K562 (cell line): ENCODE results near the gene PCSK6. TPM values are rescaled to one million over a fixed set of nuclear protein-coding genes. Genes with fewer than 3 reads are reported as not detected.

ENCODE experiments used
- ATAC-seq: fragments of 200-7000 bp; cut with Tn5 transposase; 3 replicates; pipeline ENCODE4 v1.9.1; 2020; ENCODE audit warnings: moderate library complexity
- BruUV-seq: library from RNA; stranded (reverse); fragments of 400-500 nt; replicated peaks from 2 replicates; lab custom pipeline; 2021; lab: Mats Ljungman, UMichigan
- CTCF ChIA-PET: fragments of 300-600 bp; formaldehyde crosslinking; extraction: SDS; loops from one replicate; lab custom pipeline; 2021; ENCODE audit warnings: low intra/inter-chr PET ratio; lab: Yijun Ruan, JAX
- POLR2A ChIA-PET: fragments of 300-600, 350-650 bp; sonication (Branson Sonifier 250); formaldehyde crosslinking; extraction: SDS; loops from one replicate; lab custom pipeline; 2021; ENCODE audit warnings: antibody characterized with exemption, inconsistent platforms; lab: Yijun Ruan, JAX
- DNase-seq, 4 experiments: peaks; one replicate each; pipeline versions ENCODE4 v3.0.0 to v3.0.0-alpha.2; 2011 to 2018; ENCODE audit warnings: low spot score in 3 of 4, mixed read lengths in 3 of 4; ENCODE audit errors: extremely low read depth in 1 of 4
- FAIRE-seq: peaks from 2 replicates; lab custom pipeline; 2011; peaks lifted over from hg19 to GRCh38; lab: Jason Lieb, UNC
- H2AFZ ChIP-seq: 2 replicates; pipeline ENCODE4 v1.6.0; 2011; ENCODE audit warnings: low read depth, low read length, control low read depth, inconsistent platforms
- H3K27ac ChIP-seq: fragments of 200-600 bp; 3 replicates; pipeline ENCODE4 v1.8.0; 2011; ENCODE audit warnings: low read depth, mild to moderate bottlenecking, control low read depth, inconsistent platforms, low read length, moderate library complexity, mixed read lengths; ENCODE audit errors: extremely low read depth
- H3K27me3 ChIP-seq, 2 experiments: fragments of 300-600 bp in 1 of 2; 2 replicates in 1 of 2; 3 replicates in 1 of 2; pipeline versions ENCODE4 v1.6.0 to v1.8.0; 2011; ENCODE audit warnings: inconsistent platforms in 2 of 2, low read length in 2 of 2, mild to moderate bottlenecking in 1 of 2, mixed read lengths in 1 of 2, moderate library complexity in 1 of 2; ENCODE audit not compliant: control insufficient read depth in 2 of 2, insufficient read depth in 2 of 2
- H3K36me3 ChIP-seq: fragments of 300-600 bp; 3 replicates; pipeline ENCODE4 v1.8.0; 2011; ENCODE audit warnings: mild to moderate bottlenecking, low read length, inconsistent platforms; ENCODE audit not compliant: control insufficient read depth, insufficient read depth
- H3K4me1 ChIP-seq, 2 experiments: fragments of 200-600 bp in 1 of 2; replicated peaks in 1 of 2; 2 replicates in 1 of 2; 3 replicates in 1 of 2; pipeline versions ENCODE4 v1.5.1 to v1.8.0; 2011; ENCODE audit warnings: inconsistent platforms in 2 of 2, low read length in 2 of 2, mild to moderate bottlenecking in 1 of 2, mixed read lengths in 1 of 2, moderate library complexity in 1 of 2; ENCODE audit not compliant: control insufficient read depth in 2 of 2, insufficient read depth in 2 of 2
- H3K4me2 ChIP-seq: 2 replicates; pipeline ENCODE4 v1.6.1; 2011; ENCODE audit warnings: low read length, control low read depth, inconsistent platforms, mixed read lengths; ENCODE audit not compliant: insufficient read depth
- H3K4me3 ChIP-seq: fragments of 200-600 bp; sonication (generic), shearing (Covaris generic); 2 replicates; pipeline ENCODE4 v1.5.1; 2016; ENCODE audit warnings: control low read depth, inconsistent platforms
- H3K79me2 ChIP-seq: fragments of 200-600 bp; 3 replicates; pipeline ENCODE4 v1.8.0; 2011; ENCODE audit warnings: low read length, inconsistent platforms; ENCODE audit not compliant: control insufficient read depth, insufficient read depth
- H3K9ac ChIP-seq, 2 experiments: 2 replicates each; pipeline versions ENCODE4 v1.6.0 to v1.6.1; 2011; ENCODE audit warnings: low read depth in 2 of 2, low read length in 2 of 2, control low read depth in 1 of 2, inconsistent platforms in 1 of 2, mild to moderate bottlenecking in 1 of 2, mixed read lengths in 1 of 2; ENCODE audit not compliant: insufficient read depth in 1 of 2
- H3K9me1 ChIP-seq: one replicate; pipeline ENCODE4 v1.6.0; 2011; ENCODE audit warnings: inconsistent platforms, mild to moderate bottlenecking, low read length, moderate library complexity; ENCODE audit not compliant: control insufficient read depth, insufficient read depth
- H3K9me3 ChIP-seq: replicated peaks from 2 replicates; pipeline ENCODE4 v1.5.1; 2011; ENCODE audit warnings: low read depth, low read length, inconsistent platforms; ENCODE audit not compliant: control insufficient read depth, insufficient read depth
- H4K20me1 ChIP-seq: replicated peaks from 2 replicates; pipeline ENCODE4 v1.6.1; 2011; ENCODE audit warnings: low read length, inconsistent platforms, mixed read lengths; ENCODE audit not compliant: control insufficient read depth, insufficient read depth
- CHD1 ChIP-seq: fragments of 200-600 bp; sonication (generic); IDR thresholded peaks from one replicate; pipeline ENCODE4 v1.6.1; 2012; ENCODE audit warnings: mild to moderate bottlenecking, moderate library complexity, low read length, inconsistent platforms
- E2F3 ChIP-seq: fragments of 250-450 bp; sonication (Bioruptor Pico); IDR thresholded peaks from 2 replicates; pipeline ENCODE4 v1.4.0; 2020; ENCODE audit warnings: mild to moderate bottlenecking
- FOXJ2 ChIP-seq: fragments of 200-800 bp; sonication (Bioruptor generic); IDR thresholded peaks from 2 replicates; pipeline ENCODE4 v1.6.1; 2016; ENCODE audit warnings: missing genetic modification characterization, missing compliant biosample characterization
- FOXP1 ChIP-seq: sonication (generic); formaldehyde crosslinking; IDR thresholded peaks from 2 replicates; pipeline ENCODE4 v1.8.0; 2022; ENCODE audit warnings: mild to moderate bottlenecking, missing genetic modification reagents
- KDM2B ChIP-seq: fragments of 250-450 bp; sonication (Bioruptor Pico); IDR thresholded peaks from 2 replicates; pipeline ENCODE4 v1.8.0; 2021; ENCODE audit warnings: mild to moderate bottlenecking, moderate library complexity
- MCM2 ChIP-seq: fragments of 450-650 bp; IDR thresholded peaks from 2 replicates; pipeline ENCODE4 v1.6.1; 2017; ENCODE audit warnings: low read depth, mild to moderate bottlenecking
- POLR2AphosphoS2 ChIP-seq: IDR thresholded peaks from 2 replicates; pipeline ENCODE4 v1.6.1; 2012; ENCODE audit warnings: low read length, improper control_type of control experiment
- SREBF2 ChIP-seq: sonication (generic); formaldehyde crosslinking; IDR thresholded peaks from 2 replicates; pipeline ENCODE4 v1.4.0; 2020; ENCODE audit warnings: mild to moderate bottlenecking, missing genetic modification reagents
- TEAD4 ChIP-seq, 2 experiments: sonication (generic) in 1 of 2; formaldehyde crosslinking in 1 of 2; IDR thresholded peaks; 2 replicates each; pipeline versions ENCODE4 v1.6.1 to v1.8.0; 2012 to 2022; ENCODE audit warnings: borderline replicate concordance in 1 of 2, inconsistent platforms in 1 of 2, low read length in 1 of 2, mild to moderate bottlenecking in 1 of 2, missing genetic modification reagents in 1 of 2
- YY1 ChIP-seq, 3 experiments: IDR thresholded peaks; 2 replicates each; pipeline ENCODE4 v1.6.1; 2011; ENCODE audit warnings: low read length in 2 of 3, mild to moderate bottlenecking in 2 of 3, moderate library complexity in 2 of 3, borderline replicate concordance in 1 of 3, control low read depth in 1 of 3, low read depth in 1 of 3; ENCODE audit not compliant: insufficient read depth in 3 of 3, insufficient replicate concordance in 2 of 3, control insufficient read depth in 1 of 3, insufficient read length in 1 of 3; ENCODE audit errors: extremely low read depth in 1 of 3
- ZNF408 ChIP-seq: fragments of 250-450 bp; sonication (Bioruptor Pico); IDR thresholded peaks from 2 replicates; pipeline ENCODE4 v1.4.0; 2020; ENCODE audit warnings: low read depth, mild to moderate bottlenecking, moderate library complexity
- ZNF431 ChIP-seq: sonication (generic); formaldehyde crosslinking; IDR thresholded peaks from 2 replicates; pipeline ENCODE4 v1.8.0; 2022; ENCODE audit warnings: mild to moderate bottlenecking, missing genetic modification reagents
- ZNF717 ChIP-seq: fragments of 250-450 bp; sonication (Bioruptor Pico); IDR thresholded peaks from 2 replicates; pipeline ENCODE4 v1.5.0; 2021
- WGBS: fragments of 100-300 bp; shearing (Covaris generic); methylation state at CpG from one replicate; pipeline ENCODE4 v1.1.6; 2016; ENCODE audit warnings: low coverage, mixed read lengths; ENCODE audit not compliant: insufficient coverage; ENCODE audit errors: missing lambda C conversion rate; 5-methylcytosine and 5-hydroxymethylcytosine counted together
- in situ Hi-C: fragments of 300-500 bp; cut with MboI; formaldehyde crosslinking; loops from 4 replicates; pipeline ENCODE4 v1.15.0; 2018; ENCODE audit warnings: inconsistent platforms, mixed read lengths
- intact Hi-C: fragments of 100-400 bp; cut with micrococcal nuclease; formaldehyde crosslinking; loops from 2 replicates; pipeline ENCODE4 v1.14.2; 2022
- polyA plus RNA-seq, 8 experiments: library from polyadenylated mRNA; depleted of rRNA in 4 of 8; stranded (reverse) in 5 of 8; unstranded in 3 of 8; fragments of >200 nt; fragmentation: Nextera tagmentation in 2 of 8; fragmentation: Illumina TruSeq in 1 of 8; extraction: Ambion mirVana in 2 of 8; extraction: Trizol in 1 of 8; gene quantifications; 2 replicates each; pipeline versions ENCODE4 v1.2.1 to v1.2.3, GENCODE V29; 2011 to 2014; ENCODE audit warnings: inconsistent platforms in 1 of 8, missing spikeins in 1 of 8
- total RNA-seq, 7 experiments: library from RNA; depleted of rRNA in 6 of 7; stranded (reverse); fragments of >200 nt in 6 of 7; fragmentation: Illumina TruSeq in 2 of 7; extraction: Trizol in 2 of 7; gene quantifications; 2 replicates each; pipeline versions ENCODE4 v1.2.1 to v1.2.3, GENCODE V29; 2011 to 2021; ENCODE audit warnings: low replicate concordance in 1 of 7
- TF ChIP-seq, protein P1 (sequence below), 2 experiments: IDR thresholded peaks in 1 of 2; conservative IDR thresholded peaks in 1 of 2; 2 replicates each; pipeline ENCODE4 v1.6.1; 2016; ENCODE audit warnings: low read depth in 2 of 2, mild to moderate bottlenecking in 1 of 2, missing compliant biosample characterization in 1 of 2, missing genetic modification characterization in 1 of 2, moderate library complexity in 1 of 2
- TF ChIP-seq, protein P2 (sequence below): sonication (generic); formaldehyde crosslinking; IDR thresholded peaks from 2 replicates; pipeline ENCODE4 v1.8.1; 2023; ENCODE audit warnings: mild to moderate bottlenecking, missing genetic modification reagents, moderate library complexity

The PCSK6 gene
- total and polyA plus RNA-seq, 9 of the 15 experiments (the other 6 are each of a cell fraction or from before 2014, with no cell fraction given), result 2.2 to 32.6 (median 14.5) TPM

DNA sequence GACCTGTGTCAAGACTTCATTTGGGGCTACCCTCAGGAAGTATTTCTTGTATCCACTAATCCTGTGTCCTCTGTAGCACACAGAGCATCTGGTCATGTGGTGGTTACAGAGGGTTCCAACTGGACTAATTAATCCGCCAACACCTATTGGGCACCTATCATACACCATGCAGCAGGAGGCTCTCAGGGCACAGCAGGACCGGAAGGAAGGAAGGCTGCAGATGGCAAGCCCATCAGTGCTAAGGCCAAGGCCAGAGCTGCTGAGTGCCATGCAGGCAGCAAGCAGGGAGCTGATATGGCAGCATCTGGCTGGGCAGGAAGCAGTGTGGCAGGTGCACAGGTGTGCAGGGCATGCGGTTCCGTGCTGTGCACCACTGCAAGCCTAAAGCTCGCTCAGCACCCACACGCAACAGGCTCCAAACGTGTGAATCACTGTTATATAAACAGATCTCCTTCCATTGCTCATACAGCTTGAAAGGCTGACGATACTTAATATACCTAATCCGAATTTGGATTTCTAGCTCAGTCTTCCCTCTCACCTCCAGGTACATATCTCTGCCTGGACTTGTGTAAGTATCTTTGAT lies 130.1 kb downstream of the PCSK6 start:
- H3K4me3 ChIP-seq, result no peak overlapping the region
- no TSS peak for BruUV-seq
- POLR2A ChIA-PET, result interaction anchor here (0.7 to 0.9 kb wide), 2 partner anchors 8 to 41 kb away, joined by 3 to 4 read pairs; no protein-coding TSS in a partner anchor

More for the DNA sequence above, 130.1 kb downstream of the PCSK6 start:
- H3K9me3 ChIP-seq, result no peaks in the 10 kb centered on the region
- in situ Hi-C loops (no loop called here), intact Hi-C loops (no loop called here)
- H3K9me1 ChIP-seq, result no peaks in the 10 kb centered on the region
- TF ChIP-seq E2F3 (CRISPR knock-in tag), result no peak
- no peak for TF ChIP-seq FOXP1 (CRISPR knock-in tag)
- no peak for TF ChIP-seq SREBF2 (CRISPR knock-in tag)
- TF ChIP-seq KDM2B (CRISPR knock-in tag), result no peak
- TF ChIP-seq ZNF717, result no peak
- TF ChIP-seq, protein P1, sequence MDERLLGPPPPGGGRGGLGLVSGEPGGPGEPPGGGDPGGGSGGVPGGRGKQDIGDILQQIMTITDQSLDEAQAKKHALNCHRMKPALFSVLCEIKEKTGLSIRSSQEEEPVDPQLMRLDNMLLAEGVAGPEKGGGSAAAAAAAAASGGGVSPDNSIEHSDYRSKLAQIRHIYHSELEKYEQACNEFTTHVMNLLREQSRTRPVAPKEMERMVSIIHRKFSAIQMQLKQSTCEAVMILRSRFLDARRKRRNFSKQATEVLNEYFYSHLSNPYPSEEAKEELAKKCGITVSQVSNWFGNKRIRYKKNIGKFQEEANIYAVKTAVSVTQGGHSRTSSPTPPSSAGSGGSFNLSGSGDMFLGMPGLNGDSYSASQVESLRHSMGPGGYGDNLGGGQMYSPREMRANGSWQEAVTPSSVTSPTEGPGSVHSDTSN (CRISPR knock-in tag; IDR thresholded peaks at IDR 0.05; ENCODE audit: low read depth), result no peak
- TF ChIP-seq, protein P1 (tag; conservative IDR thresholded peaks at IDR 0.05; ENCODE audit: low read depth), result no peak
- TF ChIP-seq FOXJ2 (tag), result no peak
- TF ChIP-seq ZNF431 (CRISPR knock-in tag), result no peak
- TF ChIP-seq, protein P2, sequence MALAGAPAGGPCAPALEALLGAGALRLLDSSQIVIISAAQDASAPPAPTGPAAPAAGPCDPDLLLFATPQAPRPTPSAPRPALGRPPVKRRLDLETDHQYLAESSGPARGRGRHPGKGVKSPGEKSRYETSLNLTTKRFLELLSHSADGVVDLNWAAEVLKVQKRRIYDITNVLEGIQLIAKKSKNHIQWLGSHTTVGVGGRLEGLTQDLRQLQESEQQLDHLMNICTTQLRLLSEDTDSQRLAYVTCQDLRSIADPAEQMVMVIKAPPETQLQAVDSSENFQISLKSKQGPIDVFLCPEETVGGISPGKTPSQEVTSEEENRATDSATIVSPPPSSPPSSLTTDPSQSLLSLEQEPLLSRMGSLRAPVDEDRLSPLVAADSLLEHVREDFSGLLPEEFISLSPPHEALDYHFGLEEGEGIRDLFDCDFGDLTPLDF (CRISPR knock-in tag), result no peak
- TF ChIP-seq ZNF408 (CRISPR knock-in tag), result no peak
- no peak for TF ChIP-seq TEAD4 (IDR thresholded peaks at IDR 0.05; ENCODE audit: low read length)
- TF ChIP-seq TEAD4 (CRISPR knock-in tag; IDR thresholded peaks at IDR 0.05; ENCODE audit: borderline replicate concordance), result no peak
- no peak for TF ChIP-seq MCM2
- TF ChIP-seq CHD1, result no peak
- TF ChIP-seq POLR2AphosphoS2, result no peak
- TF ChIP-seq YY1 (IDR thresholded peaks at IDR 0.05; ENCODE audit: borderline replicate concordance in 1 of 3, control insufficient read depth in 1 of 3, extremely low read depth in 1 of 3, insufficient read depth in 3 of 3, insufficient read length in 1 of 3, insufficient replicate concordance in 2 of 3, low read depth in 1 of 3, low read length in 2 of 3), result no peak
- H3K4me2 ChIP-seq, result no peak overlapping the region
- CTCF ChIA-PET, result no interaction called here
- no peak overlapping the region for H3K9ac ChIP-seq
- H3K4me1 ChIP-seq, result no peaks in the 10 kb centered on the region
- H2AFZ ChIP-seq, result no peak overlapping the region
- WGBS, result 46% methylated on average over 9 of the region's 9 CpGs
- H3K27ac ChIP-seq, result no peak overlapping the region
- H3K27me3 ChIP-seq, result peaks cover 0 to 4% of the 10 kb centered on the region in 2 experiments; a peak in 2 of 5 replicates
- ATAC-seq (no peak), DNase-seq (no peak), FAIRE-seq (no peak)
- peaks cover 8% of the 10 kb centered on the region for H4K20me1 ChIP-seq
- no peaks in the 10 kb centered on the region for H3K79me2 ChIP-seq
- H3K36me3 ChIP-seq, result peaks cover 3% of the 10 kb centered on the region; the same call in 1 of the 3 replicates
